Neuronal stem cell (in vitro differentiated cells): ENCODE data around the gene PCBD2.

Experiments used
- DNase-seq: peaks from one replicate; pipeline ENCODE4 v3.0.0-alpha.2; 2013; ENCODE audit warnings: low spot score
- H2AFZ ChIP-seq: one replicate; pipeline ENCODE4 v1.6.1; 2013; ENCODE audit warnings: mild to moderate bottlenecking, low read length, inconsistent platforms
- H2AK5ac ChIP-seq: 2 replicates; pipeline ENCODE4 v1.6.1; 2013; ENCODE audit warnings: low read depth, mild to moderate bottlenecking, inconsistent platforms, low read length, moderate library complexity, mixed read lengths
- H2BK120ac ChIP-seq: 2 replicates; pipeline ENCODE4 v1.6.1; 2013; ENCODE audit warnings: low read depth, mild to moderate bottlenecking, inconsistent platforms, low read length, moderate library complexity, mixed read lengths
- H2BK12ac ChIP-seq: one replicate; pipeline ENCODE4 v1.6.1; 2013; ENCODE audit warnings: low read length, inconsistent platforms
- H2BK15ac ChIP-seq: 2 replicates; pipeline ENCODE4 v1.6.1; 2013; ENCODE audit warnings: mild to moderate bottlenecking, low read length, inconsistent platforms, mixed read lengths
- H2BK5ac ChIP-seq: one replicate; pipeline ENCODE4 v1.6.1; 2013; ENCODE audit warnings: inconsistent platforms, mild to moderate bottlenecking, low read length, moderate library complexity
- H3K14ac ChIP-seq: one replicate; pipeline ENCODE4 v1.6.1; 2013; ENCODE audit warnings: low read length, inconsistent platforms
- H3K18ac ChIP-seq: 2 replicates; pipeline ENCODE4 v1.6.1; 2013; ENCODE audit warnings: low read length, inconsistent platforms
- H3K23ac ChIP-seq: 2 replicates; pipeline ENCODE4 v1.6.1; 2013; ENCODE audit warnings: low read depth, mild to moderate bottlenecking, mixed read lengths, low read length, inconsistent platforms; ENCODE audit not compliant: poor library complexity
- H3K27ac ChIP-seq: replicated peaks from 3 replicates; pipeline ENCODE4 v1.5.1; 2013; ENCODE audit warnings: low read length, inconsistent platforms
- H3K27me3 ChIP-seq, 3 experiments: 2 replicates each; pipeline ENCODE4 v1.6.1; 2013; ENCODE audit warnings: low read length in 3 of 3, mild to moderate bottlenecking in 2 of 3, inconsistent platforms in 1 of 3, low read depth in 1 of 3, mixed read lengths in 1 of 3, moderate library complexity in 1 of 3; ENCODE audit not compliant: control insufficient read depth in 3 of 3, insufficient read depth in 3 of 3
- H3K36me3 ChIP-seq, 2 donors: replicated peaks in 1 of 2; 2 replicates each; pipeline ENCODE4 v1.6.1; 2013; ENCODE audit warnings: low read length in 2 of 2; ENCODE audit not compliant: control insufficient read depth in 2 of 2, insufficient read depth in 2 of 2
- H3K4ac ChIP-seq: 2 replicates; pipeline ENCODE4 v1.6.1; 2013; ENCODE audit warnings: inconsistent platforms, mild to moderate bottlenecking, low read length, moderate library complexity
- H3K4me1 ChIP-seq, 2 donors: 1 replicate in 1 of 2; 2 replicates in 1 of 2; pipeline ENCODE4 v1.6.1; 2013; ENCODE audit warnings: low read length in 2 of 2, low read depth in 1 of 2; ENCODE audit not compliant: control insufficient read depth in 2 of 2, insufficient read depth in 1 of 2
- H3K4me2 ChIP-seq: one replicate; pipeline ENCODE4 v1.6.1; 2013; ENCODE audit warnings: mild to moderate bottlenecking, low read length, inconsistent platforms; ENCODE audit not compliant: insufficient read depth, poor library complexity, severe bottlenecking
- H3K4me3 ChIP-seq, 2 donors: 2 replicates each; pipeline ENCODE4 v1.5.1; 2013; ENCODE audit warnings: low read length in 2 of 2, mild to moderate bottlenecking in 2 of 2, inconsistent platforms in 1 of 2, moderate library complexity in 1 of 2
- H3K79me1 ChIP-seq: one replicate; pipeline ENCODE4 v1.6.1; 2013; ENCODE audit warnings: low read depth, mild to moderate bottlenecking, inconsistent platforms, low read length, moderate library complexity
- H3K9ac ChIP-seq: one replicate; pipeline ENCODE4 v1.6.1; 2013; ENCODE audit warnings: mild to moderate bottlenecking, low read depth, low read length, inconsistent platforms; ENCODE audit not compliant: poor library complexity
- H3K9me3 ChIP-seq, 2 donors: replicated peaks in 1 of 2; 2 replicates each; pipeline versions ENCODE3 to v1.6.1; 2013; ENCODE audit warnings: low read length in 2 of 2, mild to moderate bottlenecking in 2 of 2, inconsistent platforms in 1 of 2, low read depth in 1 of 2, mixed read lengths in 1 of 2, moderate library complexity in 1 of 2; ENCODE audit not compliant: control insufficient read depth in 2 of 2, insufficient read depth in 1 of 2
- H4K8ac ChIP-seq: one replicate; pipeline ENCODE4 v1.6.1; 2013; ENCODE audit warnings: low read depth, mild to moderate bottlenecking, inconsistent platforms, low read length, moderate library complexity
- H4K91ac ChIP-seq: one replicate; pipeline ENCODE4 v1.6.1; 2013; ENCODE audit warnings: low read length, low read depth, mild to moderate bottlenecking, inconsistent platforms; ENCODE audit not compliant: poor library complexity
- WGBS, 2 donors: extraction: QIAGEN DNeasy Blood & Tissue Kit; methylation state at CpG; one replicate each; pipeline ENCODE4 v1.1.7; 2013; ENCODE audit warnings: missing lambda C conversion rate in 2 of 2, mixed read lengths in 1 of 2; ENCODE audit not compliant: insufficient read length in 2 of 2, insufficient replicate concordance in 1 of 2; ENCODE audit errors: extremely low coverage in 2 of 2; 5-methylcytosine and 5-hydroxymethylcytosine counted together

The PCBD2 gene

GRCh38 chr5:134937526-134937925 is 32.6 kb downstream of the PCBD2 start:
- no peak overlapping the region for H4K8ac ChIP-seq
- no peaks in the 10 kb centered on the region for H3K79me1 ChIP-seq
- H3K4me1 ChIP-seq = peaks cover 0 to 6% of the 10 kb centered on the region in 2 donors
- H3K23ac ChIP-seq = no peak overlapping the region
- WGBS, 2 donors = no CpG with 5 or more reads among the region's 8 CpGs
- H2BK12ac ChIP-seq = no peak overlapping the region
- H3K4me2 ChIP-seq = no peak overlapping the region
- no peak for DNase-seq
- no peak overlapping the region for H4K91ac ChIP-seq
- H3K36me3 ChIP-seq = peaks cover 0 to 53% of the 10 kb centered on the region in 2 donors
- H3K27me3 ChIP-seq = no peaks in the 10 kb centered on the region
- no peak overlapping the region for H2AK5ac ChIP-seq
- H2AFZ ChIP-seq = no peak overlapping the region
- no peak overlapping the region for H2BK5ac ChIP-seq
- no peak overlapping the region for H3K14ac ChIP-seq
- H3K9me3 ChIP-seq = no peaks in the 10 kb centered on the region
- H3K4me3 ChIP-seq = no peak overlapping the region
- H3K9ac ChIP-seq = no peak overlapping the region
- no peak overlapping the region for H3K4ac ChIP-seq
- no peak overlapping the region for H2BK120ac ChIP-seq
- H3K18ac ChIP-seq = no peak overlapping the region
- H2BK15ac ChIP-seq = no peak overlapping the region
- H3K27ac ChIP-seq = no peak overlapping the region

- DNase-seq = no peak
- Histone ChIP-seq H3K4me3 (no peak overlapping the region), H3K4ac (no peak overlapping the region), H3K4me2 (no peak overlapping the region), H2BK12ac (no peak overlapping the region), H3K18ac (peak overlapping the region; percentile 50), H3K27me3 (no peaks in the 10 kb centered on the region), H2BK120ac (no peak overlapping the region), H3K23ac (no peak overlapping the region), H3K27ac (no peak overlapping the region), H3K14ac (no peak overlapping the region), H2BK15ac (no peak overlapping the region), H2BK5ac (no peak overlapping the region), H3K79me1 (no peaks in the 10 kb centered on the region), H4K8ac (no peak overlapping the region), H3K36me3 (peaks cover 0 to 48% of the 10 kb centered on the region in 2 donors), H2AFZ (no peak overlapping the region), H3K9me3 (no peaks in the 10 kb centered on the region), H3K9ac (no peak overlapping the region), H3K4me1 (peaks cover 0 to 6% of the 10 kb centered on the region in 2 donors), H2AK5ac (no peak overlapping the region), H4K91ac (no peak overlapping the region)
- no CpG with 5 or more reads among the region's 6 CpGs for WGBS, 2 donors
Measured at GRCh38 chr5:134938030-134938429, 33.1 kb downstream of the PCBD2 start.

- Histone ChIP-seq H3K4me1 (peaks cover 0 to 6% of the 10 kb centered on the region in 2 donors), H2BK120ac (no peak overlapping the region), H2BK15ac (no peak overlapping the region), H2BK12ac (no peak overlapping the region), H3K9ac (no peak overlapping the region), H3K36me3 (peaks cover 0 to 41% of the 10 kb centered on the region in 2 donors), H2AK5ac (no peak overlapping the region), H4K8ac (no peak overlapping the region), H3K14ac (no peak overlapping the region), H3K27ac (no peak overlapping the region), H3K27me3 (no peaks in the 10 kb centered on the region), H3K4ac (no peak overlapping the region), H2BK5ac (no peak overlapping the region), H3K4me2 (no peak overlapping the region), H4K91ac (no peak overlapping the region), H3K23ac (no peak overlapping the region), H3K79me1 (no peaks in the 10 kb centered on the region), H2AFZ (no peak overlapping the region), H3K18ac (no peak overlapping the region), H3K4me3 (no peak overlapping the region), H3K9me3 (no peaks in the 10 kb centered on the region)
- no peak for DNase-seq
- WGBS, 2 donors = no CpG with 5 or more reads among the region's 1 CpG
Measured at GRCh38 chr5:134939500-134939899, 34.6 kb downstream of the PCBD2 start.

GRCh38 chr5:134943547-134943946 is 38.6 kb downstream of the PCBD2 start:
- no CpG with 5 or more reads among the region's 1 CpG for WGBS, 2 donors

More at GRCh38 chr5:134943547-134943946, 38.6 kb downstream of the PCBD2 start:
- no peak overlapping the region for H2BK5ac ChIP-seq
- H3K9me3 ChIP-seq = no peaks in the 10 kb centered on the region
- no peak overlapping the region for H3K14ac ChIP-seq
- H2AFZ ChIP-seq = no peak overlapping the region
- H3K4me2 ChIP-seq = no peak overlapping the region
- no peak for DNase-seq
- peaks cover 0 to 19% of the 10 kb centered on the region in 2 donors for H3K36me3 ChIP-seq
- no peak overlapping the region for H3K27ac ChIP-seq
- no peak overlapping the region for H2BK15ac ChIP-seq
- H3K4me1 ChIP-seq = peaks cover 0 to 2% of the 10 kb centered on the region in 2 donors
- H3K79me1 ChIP-seq = no peaks in the 10 kb centered on the region
- no peak overlapping the region for H4K91ac ChIP-seq
- no peak overlapping the region for H3K23ac ChIP-seq
- H2BK120ac ChIP-seq = no peak overlapping the region
- no peaks in the 10 kb centered on the region for H3K27me3 ChIP-seq
- H3K4me3 ChIP-seq = no peak overlapping the region
- no peak overlapping the region for H3K9ac ChIP-seq
- H3K18ac ChIP-seq = no peak overlapping the region
- H2BK12ac ChIP-seq = no peak overlapping the region
- no peak overlapping the region for H4K8ac ChIP-seq
- no peak overlapping the region for H3K4ac ChIP-seq
- H2AK5ac ChIP-seq = no peak overlapping the region
